HCT116 (cell line): ENCODE data around the gene TAC4.

Experiments used
- EZH2phosphoT487 ChIP-seq: fragments of 200-600 bp; IDR thresholded peaks from 2 replicates; pipeline ENCODE4 v1.6.1; 2018; ENCODE audit warnings: antibody characterized with exemption, borderline replicate concordance
- SIN3A ChIP-seq: IDR thresholded peaks from 2 replicates; pipeline ENCODE4 v1.6.1; 2012; ENCODE audit warnings: low read depth
- SP1 ChIP-seq: IDR thresholded peaks from 2 replicates; pipeline ENCODE4 v1.6.1; 2012; ENCODE audit warnings: low read depth
- TCF7L2 ChIP-seq: IDR thresholded peaks from 2 replicates; pipeline ENCODE4 v1.7.0; 2011; ENCODE audit warnings: borderline replicate concordance, inconsistent platforms; ENCODE audit not compliant: insufficient read depth, insufficient read length; ENCODE audit errors: extremely low read depth
- TF ChIP-seq, protein P1 (sequence below), 3 experiments: fragments of 200-600 bp in 1 of 3; sonication (generic) in 1 of 3; IDR thresholded peaks in 2 of 3; conservative IDR thresholded peaks in 1 of 3; 2 replicates each; pipeline ENCODE4 v1.5.1; 2012 to 2017; ENCODE audit warnings: low read depth in 2 of 3, low read length in 2 of 3, antibody characterized with exemption in 1 of 3, borderline replicate concordance in 1 of 3, control low read depth in 1 of 3, mild to moderate bottlenecking in 1 of 3, mixed read lengths in 1 of 3, mixed run types in 1 of 3, moderate library complexity in 1 of 3; ENCODE audit not compliant: insufficient read depth in 1 of 3
- TF ChIP-seq, protein P2 (sequence below): IDR thresholded peaks from 2 replicates; pipeline ENCODE4 v1.6.1; 2012
- TF ChIP-seq, protein P3 (sequence below): IDR thresholded peaks from 2 replicates; pipeline ENCODE4 v1.6.1; 2012; ENCODE audit warnings: low read depth

DNA sequence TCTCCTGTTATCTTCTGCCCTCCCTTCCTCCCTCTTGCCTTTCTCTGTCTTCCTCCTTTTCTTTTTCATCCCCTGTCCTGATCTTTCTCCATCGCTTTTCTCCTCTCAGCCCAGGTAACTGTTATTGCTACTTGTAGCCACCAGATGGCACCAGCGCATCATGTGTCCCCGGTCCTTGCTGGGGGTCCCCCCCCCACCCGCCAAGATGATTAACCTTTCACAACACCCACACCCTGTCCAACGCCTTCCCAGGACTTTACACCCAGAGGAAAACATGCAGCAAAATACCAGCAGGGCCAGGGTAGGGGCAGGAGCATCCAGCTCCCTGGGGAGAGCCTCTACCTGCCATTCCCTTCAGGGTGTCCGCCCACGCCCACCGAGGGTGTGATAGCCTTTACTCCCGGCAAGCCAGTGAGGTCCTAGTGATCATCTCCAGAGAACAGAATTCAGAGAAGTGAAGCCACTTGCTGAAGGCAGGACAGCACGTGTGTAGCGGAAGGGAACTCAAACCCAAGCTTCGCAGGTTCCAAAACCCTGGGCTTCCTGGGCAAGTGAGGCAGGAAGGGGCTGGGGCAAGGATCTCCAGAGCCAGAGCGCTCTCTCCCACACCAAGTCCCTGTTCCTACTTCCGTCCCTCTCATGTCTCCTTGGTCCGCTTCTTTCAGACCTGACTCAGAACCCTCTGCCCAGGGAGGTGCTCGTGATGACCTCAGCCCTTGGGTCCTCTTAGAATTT is 13.4 kb upstream of the TAC4 start:
- no peak for TF ChIP-seq SIN3A
- TF ChIP-seq TCF7L2: no peak
- TF ChIP-seq, protein P1, sequence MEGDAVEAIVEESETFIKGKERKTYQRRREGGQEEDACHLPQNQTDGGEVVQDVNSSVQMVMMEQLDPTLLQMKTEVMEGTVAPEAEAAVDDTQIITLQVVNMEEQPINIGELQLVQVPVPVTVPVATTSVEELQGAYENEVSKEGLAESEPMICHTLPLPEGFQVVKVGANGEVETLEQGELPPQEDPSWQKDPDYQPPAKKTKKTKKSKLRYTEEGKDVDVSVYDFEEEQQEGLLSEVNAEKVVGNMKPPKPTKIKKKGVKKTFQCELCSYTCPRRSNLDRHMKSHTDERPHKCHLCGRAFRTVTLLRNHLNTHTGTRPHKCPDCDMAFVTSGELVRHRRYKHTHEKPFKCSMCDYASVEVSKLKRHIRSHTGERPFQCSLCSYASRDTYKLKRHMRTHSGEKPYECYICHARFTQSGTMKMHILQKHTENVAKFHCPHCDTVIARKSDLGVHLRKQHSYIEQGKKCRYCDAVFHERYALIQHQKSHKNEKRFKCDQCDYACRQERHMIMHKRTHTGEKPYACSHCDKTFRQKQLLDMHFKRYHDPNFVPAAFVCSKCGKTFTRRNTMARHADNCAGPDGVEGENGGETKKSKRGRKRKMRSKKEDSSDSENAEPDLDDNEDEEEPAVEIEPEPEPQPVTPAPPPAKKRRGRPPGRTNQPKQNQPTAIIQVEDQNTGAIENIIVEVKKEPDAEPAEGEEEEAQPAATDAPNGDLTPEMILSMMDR (IDR thresholded peaks at IDR 0.05 in 2 of 3, conservative IDR thresholded peaks at IDR 0.05 in 1 of 3; ENCODE audit: borderline replicate concordance in 1 of 3, insufficient read depth in 1 of 3, low read depth in 2 of 3, low read length in 2 of 3): peak; percentile 90 to 100 (median 98)
- no peak for TF ChIP-seq EZH2phosphoT487
- TF ChIP-seq, protein P2, sequence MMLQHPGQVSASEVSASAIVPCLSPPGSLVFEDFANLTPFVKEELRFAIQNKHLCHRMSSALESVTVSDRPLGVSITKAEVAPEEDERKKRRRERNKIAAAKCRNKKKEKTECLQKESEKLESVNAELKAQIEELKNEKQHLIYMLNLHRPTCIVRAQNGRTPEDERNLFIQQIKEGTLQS: no peak
- TF ChIP-seq SP1: no peak
- TF ChIP-seq, protein P3, sequence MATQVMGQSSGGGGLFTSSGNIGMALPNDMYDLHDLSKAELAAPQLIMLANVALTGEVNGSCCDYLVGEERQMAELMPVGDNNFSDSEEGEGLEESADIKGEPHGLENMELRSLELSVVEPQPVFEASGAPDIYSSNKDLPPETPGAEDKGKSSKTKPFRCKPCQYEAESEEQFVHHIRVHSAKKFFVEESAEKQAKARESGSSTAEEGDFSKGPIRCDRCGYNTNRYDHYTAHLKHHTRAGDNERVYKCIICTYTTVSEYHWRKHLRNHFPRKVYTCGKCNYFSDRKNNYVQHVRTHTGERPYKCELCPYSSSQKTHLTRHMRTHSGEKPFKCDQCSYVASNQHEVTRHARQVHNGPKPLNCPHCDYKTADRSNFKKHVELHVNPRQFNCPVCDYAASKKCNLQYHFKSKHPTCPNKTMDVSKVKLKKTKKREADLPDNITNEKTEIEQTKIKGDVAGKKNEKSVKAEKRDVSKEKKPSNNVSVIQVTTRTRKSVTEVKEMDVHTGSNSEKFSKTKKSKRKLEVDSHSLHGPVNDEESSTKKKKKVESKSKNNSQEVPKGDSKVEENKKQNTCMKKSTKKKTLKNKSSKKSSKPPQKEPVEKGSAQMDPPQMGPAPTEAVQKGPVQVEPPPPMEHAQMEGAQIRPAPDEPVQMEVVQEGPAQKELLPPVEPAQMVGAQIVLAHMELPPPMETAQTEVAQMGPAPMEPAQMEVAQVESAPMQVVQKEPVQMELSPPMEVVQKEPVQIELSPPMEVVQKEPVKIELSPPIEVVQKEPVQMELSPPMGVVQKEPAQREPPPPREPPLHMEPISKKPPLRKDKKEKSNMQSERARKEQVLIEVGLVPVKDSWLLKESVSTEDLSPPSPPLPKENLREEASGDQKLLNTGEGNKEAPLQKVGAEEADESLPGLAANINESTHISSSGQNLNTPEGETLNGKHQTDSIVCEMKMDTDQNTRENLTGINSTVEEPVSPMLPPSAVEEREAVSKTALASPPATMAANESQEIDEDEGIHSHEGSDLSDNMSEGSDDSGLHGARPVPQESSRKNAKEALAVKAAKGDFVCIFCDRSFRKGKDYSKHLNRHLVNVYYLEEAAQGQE: no peak
